ENCODE results near the gene MYO1E. TPM values are rescaled to one million over a fixed set of nuclear protein-coding genes. Genes with fewer than 3 reads are reported as not detected.

The MYO1E gene
- total and polyA plus RNA-seq, 2 of the 4 experiments (the other 2 are of a cell fraction), result 13.4 to 37.3 TPM

DNA sequence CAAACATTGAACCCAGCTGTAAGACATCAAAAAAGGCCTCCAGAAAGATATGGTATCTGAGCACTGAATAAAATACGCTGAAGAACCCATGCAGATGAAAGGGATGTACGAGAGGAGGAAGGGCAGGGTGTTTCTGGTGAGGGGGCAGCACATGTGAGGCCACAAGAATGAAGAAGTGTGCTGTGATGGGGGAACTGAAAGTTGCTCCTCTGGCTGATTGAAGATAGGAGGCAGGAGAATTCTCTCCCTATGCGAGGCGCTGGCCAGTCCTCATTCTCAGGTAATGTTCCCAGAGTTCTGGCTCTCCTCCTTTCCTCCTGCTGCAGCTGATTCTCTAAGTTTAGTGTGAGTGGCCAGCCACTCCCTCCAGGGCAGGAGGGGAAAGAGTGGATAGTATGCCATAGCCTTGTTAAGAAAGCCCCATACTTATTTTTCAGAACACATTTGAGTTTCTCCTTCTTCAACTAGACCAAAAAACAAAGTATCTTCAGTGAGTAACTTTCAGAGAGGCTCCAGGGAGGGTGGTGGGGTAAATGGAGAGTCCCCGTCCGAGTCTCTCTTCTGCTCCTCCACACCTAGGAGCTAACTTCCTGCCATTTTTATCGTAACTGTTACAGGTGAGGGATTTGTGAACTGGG lies 26.9 kb upstream of the MYO1E start:
- H4K8ac ChIP-seq (ENCODE audit: low read depth in 2 of 2, low read length in 2 of 2), result no peak overlapping the region
- H2BK15ac ChIP-seq (ENCODE audit: low read depth, low read length), result no peak overlapping the region
- H2AK5ac ChIP-seq (ENCODE audit: low read depth, low read length), result no peak overlapping the region
- H3K18ac ChIP-seq (ENCODE audit: low read depth, low read length), result no peak overlapping the region
- H3K9me3 ChIP-seq (ENCODE audit: control insufficient read depth, insufficient read depth, low read length), result no peaks in the 10 kb centered on the region
- no peaks in the 10 kb centered on the region for H3K36me3 ChIP-seq (ENCODE audit: control insufficient read depth, insufficient read depth, low read length)
- H2BK120ac ChIP-seq (ENCODE audit: low read depth, low read length), result no peak overlapping the region
- H3K4me1 ChIP-seq (ENCODE audit: control insufficient read depth, insufficient read depth, low read length), result no peaks in the 10 kb centered on the region
- no peak overlapping the region for H3K4me3 ChIP-seq (ENCODE audit: insufficient read depth, low read depth, low read length)
- H2BK20ac ChIP-seq (ENCODE audit: low read depth, low read length), result no peak overlapping the region
- peaks cover 18% of the 10 kb centered on the region for H3K27me3 ChIP-seq (ENCODE audit: control insufficient read depth, insufficient read depth, low read length)
- intact Hi-C loops (cut with micrococcal nuclease), result no loop called here
- H3K4me2 ChIP-seq (ENCODE audit: low read depth, low read length), result no peak overlapping the region
- BruUV-seq (replicated peaks), result no TSS peak
- WGBS, 2 experiments (ENCODE audit: extremely low coverage in 2 of 2, insufficient read length in 1 of 2), result no CpG with 5 or more reads among the region's 7 CpGs
- in situ Hi-C loops (cut with MboI; ENCODE audit: low sequenced_read_pairs), result no loop called here
- no peak overlapping the region for H3K23ac ChIP-seq (ENCODE audit: low read depth, low read length)
- CTCF ChIA-PET, result interaction anchor here (0.9 kb wide), 1 partner anchor 21 kb away, joined by 3 read pairs; no protein-coding TSS in a partner anchor
- H3K27ac ChIP-seq (ENCODE audit: insufficient read depth, low read length), result no peak overlapping the region
- H3K79me1 ChIP-seq (ENCODE audit: low read depth in 1 of 2, low read length in 2 of 2), result no peaks in the 10 kb centered on the region
- no peak overlapping the region for H4K5ac ChIP-seq (ENCODE audit: low read depth, low read length)
- no peak for TF ChIP-seq SMC3 (IDR thresholded peaks at IDR 0.05; ENCODE audit: low read depth, low read length)
- TF ChIP-seq FOS (IDR thresholded peaks at IDR 0.05; ENCODE audit: low read depth, low read length), result no peak
- TF ChIP-seq, protein P1, sequence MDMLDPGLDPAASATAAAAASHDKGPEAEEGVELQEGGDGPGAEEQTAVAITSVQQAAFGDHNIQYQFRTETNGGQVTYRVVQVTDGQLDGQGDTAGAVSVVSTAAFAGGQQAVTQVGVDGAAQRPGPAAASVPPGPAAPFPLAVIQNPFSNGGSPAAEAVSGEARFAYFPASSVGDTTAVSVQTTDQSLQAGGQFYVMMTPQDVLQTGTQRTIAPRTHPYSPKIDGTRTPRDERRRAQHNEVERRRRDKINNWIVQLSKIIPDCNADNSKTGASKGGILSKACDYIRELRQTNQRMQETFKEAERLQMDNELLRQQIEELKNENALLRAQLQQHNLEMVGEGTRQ (IDR thresholded peaks at IDR 0.05; ENCODE audit: low read depth, low read length), result no peak
- no peak for TF ChIP-seq MXI1 (IDR thresholded peaks at IDR 0.05; ENCODE audit: borderline replicate concordance, low read depth, low read length)
- no peak for TF ChIP-seq RAD21 (IDR thresholded peaks at IDR 0.05; ENCODE audit: low read length)
- TF ChIP-seq, protein P2, sequence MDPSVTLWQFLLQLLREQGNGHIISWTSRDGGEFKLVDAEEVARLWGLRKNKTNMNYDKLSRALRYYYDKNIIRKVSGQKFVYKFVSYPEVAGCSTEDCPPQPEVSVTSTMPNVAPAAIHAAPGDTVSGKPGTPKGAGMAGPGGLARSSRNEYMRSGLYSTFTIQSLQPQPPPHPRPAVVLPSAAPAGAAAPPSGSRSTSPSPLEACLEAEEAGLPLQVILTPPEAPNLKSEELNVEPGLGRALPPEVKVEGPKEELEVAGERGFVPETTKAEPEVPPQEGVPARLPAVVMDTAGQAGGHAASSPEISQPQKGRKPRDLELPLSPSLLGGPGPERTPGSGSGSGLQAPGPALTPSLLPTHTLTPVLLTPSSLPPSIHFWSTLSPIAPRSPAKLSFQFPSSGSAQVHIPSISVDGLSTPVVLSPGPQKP (IDR thresholded peaks at IDR 0.05; ENCODE audit: borderline replicate concordance, low read depth, low read length), result no peak
- TF ChIP-seq, protein P3, sequence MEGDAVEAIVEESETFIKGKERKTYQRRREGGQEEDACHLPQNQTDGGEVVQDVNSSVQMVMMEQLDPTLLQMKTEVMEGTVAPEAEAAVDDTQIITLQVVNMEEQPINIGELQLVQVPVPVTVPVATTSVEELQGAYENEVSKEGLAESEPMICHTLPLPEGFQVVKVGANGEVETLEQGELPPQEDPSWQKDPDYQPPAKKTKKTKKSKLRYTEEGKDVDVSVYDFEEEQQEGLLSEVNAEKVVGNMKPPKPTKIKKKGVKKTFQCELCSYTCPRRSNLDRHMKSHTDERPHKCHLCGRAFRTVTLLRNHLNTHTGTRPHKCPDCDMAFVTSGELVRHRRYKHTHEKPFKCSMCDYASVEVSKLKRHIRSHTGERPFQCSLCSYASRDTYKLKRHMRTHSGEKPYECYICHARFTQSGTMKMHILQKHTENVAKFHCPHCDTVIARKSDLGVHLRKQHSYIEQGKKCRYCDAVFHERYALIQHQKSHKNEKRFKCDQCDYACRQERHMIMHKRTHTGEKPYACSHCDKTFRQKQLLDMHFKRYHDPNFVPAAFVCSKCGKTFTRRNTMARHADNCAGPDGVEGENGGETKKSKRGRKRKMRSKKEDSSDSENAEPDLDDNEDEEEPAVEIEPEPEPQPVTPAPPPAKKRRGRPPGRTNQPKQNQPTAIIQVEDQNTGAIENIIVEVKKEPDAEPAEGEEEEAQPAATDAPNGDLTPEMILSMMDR (conservative IDR thresholded peaks at IDR 0.05; ENCODE audit: low read depth, low read length), result no peak
- TF ChIP-seq RFX5 (IDR thresholded peaks at IDR 0.05; ENCODE audit: low read depth, low read length), result no peak
- TF ChIP-seq CEBPB (IDR thresholded peaks at IDR 0.05; ENCODE audit: low read depth, low read length), result no peak
- H3K56ac ChIP-seq (ENCODE audit: extremely low read depth, insufficient read depth, low read length), result no peak overlapping the region
- no peak overlapping the region for H2AK9ac ChIP-seq (replicated peaks; ENCODE audit: low read depth, low read length, poor library complexity)
- H3K9me1 ChIP-seq (ENCODE audit: insufficient read depth, low read length), result no peaks in the 10 kb centered on the region
- H3K4ac ChIP-seq (ENCODE audit: low read depth, low read length), result no peak overlapping the region
- no peak overlapping the region for H3K9ac ChIP-seq (ENCODE audit: low read depth, low read length)
- H4K20me1 ChIP-seq (ENCODE audit: insufficient read depth, low read length), result no peaks in the 10 kb centered on the region
- POLR2A ChIA-PET (ENCODE audit: unreplicated experiment), result no interaction called here
- H2AFZ ChIP-seq (replicated peaks; ENCODE audit: low read length, poor library complexity), result no peak overlapping the region
- no peak overlapping the region for H4K91ac ChIP-seq (ENCODE audit: insufficient read depth, low read depth, low read length)
- H3K14ac ChIP-seq (replicated peaks; ENCODE audit: low read depth, low read length), result no peak overlapping the region
- DNase-seq, result no peak
- dilution Hi-C loops (cut with HindIII; ENCODE audit: low sequenced_read_pairs, unreplicated experiment), result no loop called here
- no peak overlapping the region for H2BK5ac ChIP-seq (ENCODE audit: low read depth, low read length, poor library complexity, severe bottlenecking)
- ATAC-seq (ENCODE audit: low read depth), result no peak

All from IMR-90 (cell line).